Cardiac ventricle fibroblast (primary cell): ENCODE measurements around the gene L1CAM. TPM values are rescaled to one million over a fixed set of nuclear protein-coding genes. Genes with fewer than 3 reads are reported as not detected.

Experiments
- total RNA-seq: library from RNA; depleted of rRNA; stranded (reverse); fragments of >200 nt; gene quantifications from 2 replicates; pipeline ENCODE4 v1.2.3, GENCODE V29; 2015

The L1CAM gene, protein sequence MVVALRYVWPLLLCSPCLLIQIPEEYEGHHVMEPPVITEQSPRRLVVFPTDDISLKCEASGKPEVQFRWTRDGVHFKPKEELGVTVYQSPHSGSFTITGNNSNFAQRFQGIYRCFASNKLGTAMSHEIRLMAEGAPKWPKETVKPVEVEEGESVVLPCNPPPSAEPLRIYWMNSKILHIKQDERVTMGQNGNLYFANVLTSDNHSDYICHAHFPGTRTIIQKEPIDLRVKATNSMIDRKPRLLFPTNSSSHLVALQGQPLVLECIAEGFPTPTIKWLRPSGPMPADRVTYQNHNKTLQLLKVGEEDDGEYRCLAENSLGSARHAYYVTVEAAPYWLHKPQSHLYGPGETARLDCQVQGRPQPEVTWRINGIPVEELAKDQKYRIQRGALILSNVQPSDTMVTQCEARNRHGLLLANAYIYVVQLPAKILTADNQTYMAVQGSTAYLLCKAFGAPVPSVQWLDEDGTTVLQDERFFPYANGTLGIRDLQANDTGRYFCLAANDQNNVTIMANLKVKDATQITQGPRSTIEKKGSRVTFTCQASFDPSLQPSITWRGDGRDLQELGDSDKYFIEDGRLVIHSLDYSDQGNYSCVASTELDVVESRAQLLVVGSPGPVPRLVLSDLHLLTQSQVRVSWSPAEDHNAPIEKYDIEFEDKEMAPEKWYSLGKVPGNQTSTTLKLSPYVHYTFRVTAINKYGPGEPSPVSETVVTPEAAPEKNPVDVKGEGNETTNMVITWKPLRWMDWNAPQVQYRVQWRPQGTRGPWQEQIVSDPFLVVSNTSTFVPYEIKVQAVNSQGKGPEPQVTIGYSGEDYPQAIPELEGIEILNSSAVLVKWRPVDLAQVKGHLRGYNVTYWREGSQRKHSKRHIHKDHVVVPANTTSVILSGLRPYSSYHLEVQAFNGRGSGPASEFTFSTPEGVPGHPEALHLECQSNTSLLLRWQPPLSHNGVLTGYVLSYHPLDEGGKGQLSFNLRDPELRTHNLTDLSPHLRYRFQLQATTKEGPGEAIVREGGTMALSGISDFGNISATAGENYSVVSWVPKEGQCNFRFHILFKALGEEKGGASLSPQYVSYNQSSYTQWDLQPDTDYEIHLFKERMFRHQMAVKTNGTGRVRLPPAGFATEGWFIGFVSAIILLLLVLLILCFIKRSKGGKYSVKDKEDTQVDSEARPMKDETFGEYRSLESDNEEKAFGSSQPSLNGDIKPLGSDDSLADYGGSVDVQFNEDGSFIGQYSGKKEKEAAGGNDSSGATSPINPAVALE
- 0.05 TPM in 1 of 2 replicates, not detected in the other for total RNA-seq

DNA sequence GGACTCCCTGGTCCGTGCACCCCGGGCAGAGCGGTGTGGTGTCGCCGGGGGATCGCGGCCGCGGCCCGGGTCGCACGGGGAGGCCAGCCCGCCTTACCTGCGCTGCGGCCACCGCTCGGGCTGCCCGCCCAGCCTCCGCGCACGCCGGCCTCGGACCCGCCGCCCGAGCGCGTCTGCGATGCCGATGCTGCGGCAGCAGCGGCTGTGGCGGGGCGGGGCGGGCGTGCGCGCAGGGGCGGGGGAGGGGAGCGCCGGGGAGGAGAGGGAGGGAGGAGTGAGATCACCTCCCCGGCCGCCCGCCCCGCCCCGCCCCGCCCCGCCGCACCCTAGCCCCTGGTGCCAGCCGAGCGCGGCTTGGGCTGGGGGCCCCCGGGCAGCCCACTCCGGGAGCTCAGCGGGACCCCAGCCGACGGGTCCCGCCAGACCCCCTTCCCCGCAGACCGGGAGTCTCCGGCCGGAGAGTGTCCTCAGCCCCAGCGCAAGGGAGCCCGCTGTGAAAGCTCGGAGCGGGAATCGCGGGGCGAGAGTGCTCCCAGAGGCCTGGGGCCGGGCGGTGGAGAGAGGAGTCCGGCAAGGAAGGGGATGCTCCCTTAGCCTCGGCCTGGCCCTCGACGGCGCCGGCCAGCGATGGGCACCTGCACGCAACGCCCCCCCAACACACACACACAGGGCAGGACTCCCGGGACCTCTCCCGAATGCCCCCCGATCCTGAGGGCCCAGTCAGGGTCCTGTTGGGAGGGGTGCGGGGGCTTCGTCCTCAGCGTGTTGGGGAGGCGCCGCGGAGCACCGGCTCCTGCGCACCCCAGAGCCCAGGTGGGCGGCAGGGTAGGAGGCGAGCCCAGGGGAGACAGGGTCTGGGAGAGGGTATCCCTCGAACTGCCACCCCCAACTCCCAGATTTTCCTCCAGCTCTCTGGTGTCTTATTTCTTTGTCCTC lies at the start of gene L1CAM:
Gene L1CAM (minus strand): TSS at position 206 of the 936 bp plus-strand sequence. CDS start 10,337 bp downstream, outside the sequence.

DNA sequence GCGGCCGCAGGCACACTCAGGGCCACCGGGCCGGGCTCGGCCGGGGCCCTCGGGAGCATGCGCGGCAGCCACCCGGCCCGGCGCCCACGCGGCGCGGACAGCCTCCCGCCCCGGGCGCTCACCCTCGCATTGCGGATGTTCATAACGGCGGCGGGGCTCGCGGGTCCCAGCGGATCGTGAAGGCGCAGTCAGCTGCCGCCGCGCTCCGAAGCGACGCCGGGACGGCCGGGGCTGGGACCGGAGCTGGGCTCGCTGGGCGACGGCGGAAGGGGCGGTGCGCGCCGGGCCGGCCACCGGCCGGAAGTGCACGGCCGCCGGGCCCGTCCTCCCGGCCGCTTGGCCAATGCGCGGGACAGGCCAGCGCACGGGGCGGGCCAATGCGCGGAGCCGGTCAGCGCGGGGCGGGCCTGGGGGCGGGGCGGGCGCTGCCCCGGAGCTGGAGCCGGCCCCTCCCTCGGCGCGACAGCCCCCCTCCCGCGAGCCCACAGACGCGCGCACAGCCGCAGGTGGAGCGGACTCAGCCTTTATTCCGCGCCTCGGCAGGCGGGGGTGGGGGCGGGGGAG lies 48.9 kb upstream of the L1CAM start, which contains the start of gene NAA10:
Gene NAA10 (minus strand): TSS at position 276 of the 564 bp plus-strand sequence. CDS start 133 bp downstream, at position 143.

DNA sequence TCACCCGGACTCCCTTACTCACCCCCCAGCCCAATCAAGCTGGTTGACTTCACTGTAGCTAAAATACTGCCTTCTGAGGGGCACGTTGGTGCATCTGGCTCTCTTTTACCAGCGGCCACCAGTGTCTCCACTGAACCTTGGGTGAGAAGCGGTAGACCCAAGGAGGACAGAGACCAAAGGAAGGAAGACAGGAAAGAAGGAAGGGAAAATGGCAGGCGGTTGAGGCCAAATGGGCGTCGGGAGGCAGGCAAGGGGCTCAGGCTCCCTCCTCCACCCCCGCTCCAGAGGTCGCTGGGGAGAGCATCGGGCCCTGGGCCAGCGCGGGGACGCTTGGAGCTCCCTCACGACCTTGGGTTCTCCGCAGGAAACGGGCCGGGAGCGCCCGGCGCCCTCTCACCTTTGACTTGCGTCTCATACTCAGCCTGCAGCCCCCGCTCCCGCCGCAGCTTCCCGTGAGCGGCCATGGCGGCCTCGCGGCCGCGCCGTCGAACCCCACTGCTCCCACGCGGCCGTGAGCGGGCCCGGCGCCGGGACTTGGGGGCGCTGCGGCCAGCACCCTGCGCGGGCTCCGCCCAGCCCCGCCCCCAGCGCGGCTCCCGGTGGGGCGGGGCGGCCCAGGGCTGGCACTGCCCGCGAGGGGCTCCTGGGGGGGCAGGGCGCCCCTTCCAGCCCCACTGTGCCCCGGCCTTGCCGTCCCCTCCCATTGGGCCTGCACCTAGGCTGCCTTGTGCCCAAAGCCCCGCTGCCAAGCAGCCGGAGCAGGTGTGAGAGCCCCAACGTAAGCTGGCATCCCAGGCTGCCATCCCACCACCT lies 40.0 kb upstream of the L1CAM start, which contains the start of gene ARHGAP4:
Gene ARHGAP4 (minus strand): TSS at position 526 of the 813 bp plus-strand sequence. CDS start 62 bp downstream, at position 464.

DNA sequence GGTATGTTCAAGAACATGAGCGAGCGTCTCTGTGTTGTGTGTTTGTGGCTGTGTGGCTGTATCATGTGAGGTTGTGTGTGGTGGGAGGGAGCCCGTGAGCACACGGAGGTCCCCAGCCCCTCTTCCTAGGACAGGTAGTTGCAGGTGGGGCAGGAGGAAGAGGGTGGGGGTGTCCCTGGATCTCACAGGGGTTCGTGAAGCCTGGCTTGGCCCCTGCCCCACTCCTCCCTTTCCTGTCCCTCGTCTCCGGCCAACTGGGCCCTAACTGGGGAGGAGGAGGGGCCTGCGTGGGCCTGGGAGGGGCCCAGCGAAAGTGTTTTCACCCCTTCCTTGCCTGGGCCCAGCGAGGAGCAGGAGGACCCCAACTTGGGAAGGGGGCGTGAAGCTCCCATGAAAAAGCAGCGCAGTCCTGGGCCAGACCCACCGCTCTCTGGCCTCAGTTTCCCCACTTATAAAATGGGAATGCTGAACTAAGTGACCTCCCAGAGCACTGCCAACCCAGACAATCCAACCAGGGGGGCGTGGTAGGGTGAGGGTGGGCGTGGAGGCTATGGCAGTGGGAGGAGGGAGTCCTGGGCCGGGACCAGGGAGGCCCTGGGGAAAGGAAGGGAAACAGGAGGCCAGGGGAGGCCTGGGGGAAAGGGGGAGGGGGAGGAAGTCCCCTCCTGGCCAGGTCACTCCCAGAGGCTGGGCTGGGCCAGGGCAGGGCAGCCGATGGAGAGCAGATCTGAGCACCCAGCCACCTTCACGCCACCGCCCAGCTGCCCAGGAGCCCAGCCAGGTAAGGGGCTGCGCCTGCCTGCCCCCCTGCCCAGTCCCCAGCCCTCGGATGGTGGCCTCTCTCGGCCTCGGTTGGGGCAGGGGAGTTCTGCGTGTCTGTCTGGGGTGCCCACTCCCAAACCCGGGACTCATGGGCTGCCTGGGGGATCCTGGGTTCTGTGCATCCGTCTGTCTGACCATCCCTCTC lies 18.3 kb upstream of the L1CAM start, which contains the start of gene AVPR2:
Gene AVPR2 (plus strand): TSS at position 683 of the 967 bp plus-strand sequence. CDS start 473 bp downstream, outside the sequence.

DNA sequence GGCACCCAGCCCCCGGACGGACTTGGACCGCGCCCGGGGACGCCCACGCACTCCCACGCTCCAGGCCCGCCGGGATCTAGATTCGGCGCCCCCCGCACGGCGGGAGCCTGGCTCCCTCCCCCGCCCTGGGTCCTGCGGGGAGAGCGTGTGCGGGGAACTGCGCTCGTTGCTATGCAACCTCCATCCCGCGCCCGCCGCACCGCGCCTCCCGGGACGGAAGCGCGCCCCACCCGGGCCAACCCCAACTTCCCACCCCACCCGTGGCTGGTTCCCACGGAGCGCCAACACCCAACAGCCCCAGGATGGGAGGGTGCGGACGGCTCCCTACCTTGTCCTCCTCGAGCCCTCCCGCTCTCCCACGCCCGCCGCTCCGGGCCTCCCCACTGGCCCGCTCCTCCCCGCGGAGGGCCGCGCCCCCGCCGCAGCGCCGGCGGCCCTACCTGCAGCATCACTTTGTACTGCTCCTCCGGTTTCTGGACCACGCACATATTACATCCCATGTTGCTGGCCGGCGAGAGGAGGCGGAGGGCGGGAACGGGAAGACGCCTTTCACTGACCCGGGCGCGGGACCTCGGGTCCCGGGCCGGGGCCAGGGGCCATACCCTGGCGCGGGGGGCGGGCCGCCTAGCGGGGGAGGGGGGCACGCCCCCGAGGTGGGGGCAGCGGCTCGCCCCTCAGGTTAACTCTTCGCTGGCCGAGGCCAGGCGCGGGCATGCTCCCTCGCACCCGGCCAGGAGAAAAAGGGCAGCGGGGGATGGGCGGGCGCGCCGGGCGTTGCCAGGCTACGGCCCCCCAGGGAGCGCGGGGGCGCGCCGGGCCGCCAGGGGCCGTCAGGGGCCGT lies 56.0 kb downstream of the L1CAM start, which contains the start of gene PDZD4:
Gene PDZD4 (minus strand): TSS at position 746 of the 841 bp plus-strand sequence. CDS start 246 bp downstream, at position 500.

Other genes with a start within 250 kb of the L1CAM start
- 0.12 TPM in 1 of 2 replicates, not detected in the other for gene DUSP9, start 239.0 kb downstream of the L1CAM start, total RNA-seq
- gene PNCK, start 212.4 kb downstream of the L1CAM start, total RNA-seq, result 0.20 and 0.25 TPM in 2 replicates
- gene SLC6A8, start 198.2 kb downstream of the L1CAM start, total RNA-seq, result 28.0 and 31.3 TPM in 2 replicates
- gene BCAP31, start 161.8 kb downstream of the L1CAM start, total RNA-seq, result 116 and 122 TPM in 2 replicates
- gene ABCD1, start 161.3 kb downstream of the L1CAM start, total RNA-seq, result 11.7 and 11.8 TPM in 2 replicates
- 0.94 and 2.4 TPM in 2 replicates for gene PLXNB3, start 121.9 kb downstream of the L1CAM start, total RNA-seq
- gene SRPK3, start 105.1 kb downstream of the L1CAM start, total RNA-seq, result 0.12 TPM in 1 of 2 replicates, not detected in the other
- gene IDH3G, start 91.8 kb downstream of the L1CAM start, total RNA-seq, result 82.2 and 117 TPM in 2 replicates
- gene SSR4, start 91.5 kb downstream of the L1CAM start, total RNA-seq, result 281 and 408 TPM in 2 replicates
- 0.69 and 1.3 TPM in 2 replicates for gene PDZD4, start 55.6 kb downstream of the L1CAM start, total RNA-seq
- not detected in 2 replicates for gene AVPR2, start 18.5 kb upstream of the L1CAM start, total RNA-seq
- gene ARHGAP4, start 40.1 kb upstream of the L1CAM start, total RNA-seq, result 0.31 and 3.9 TPM in 2 replicates
- gene NAA10, start 48.9 kb upstream of the L1CAM start, total RNA-seq, result 46.2 and 49.9 TPM in 2 replicates
- 1.1 and 1.2 TPM in 2 replicates for gene RENBP, start 58.5 kb upstream of the L1CAM start, total RNA-seq
- 34.6 and 36.1 TPM in 2 replicates for gene HCFC1, start 85.6 kb upstream of the L1CAM start, total RNA-seq
- 11.1 and 12.6 TPM in 2 replicates for gene TMEM187, start 86.6 kb upstream of the L1CAM start, total RNA-seq
- 48.9 and 56.3 TPM in 2 replicates for gene IRAK1, start 133.7 kb upstream of the L1CAM start, total RNA-seq
- 31.1 and 33.2 TPM in 2 replicates for gene MECP2, start 211.5 kb upstream of the L1CAM start, total RNA-seq